NCI-H748 treated with DMSO at 0.1 percent for 48 hours (cell line): ENCODE data around the gene MPPED1.

Experiments
- DNase-seq: peaks from one replicate; lab custom pipeline; 2025; lab: John Stamatoyannopoulos, UW

MPPED1 gene

GRCh38 chr22:43446916-43447315 lies 35.1 kb downstream of the MPPED1 start:
- DNase-seq: peak; percentile 75

- peak; percentile 95 for DNase-seq
These were observed 35.6 kb downstream of the MPPED1 start for GRCh38 chr22:43447380-43447779.

- no peak for DNase-seq
These were observed 36.2 kb downstream of the MPPED1 start for GRCh38 chr22:43448048-43448447.

GRCh38 chr22:43449205-43449830 lies 37.5 kb downstream of the MPPED1 start:
- DNase-seq: no peak

- no peak for DNase-seq
These were observed 38.0 kb downstream of the MPPED1 start for GRCh38 chr22:43449831-43450225.

- DNase-seq: no peak
These were observed 39.7 kb downstream of the MPPED1 start for GRCh38 chr22:43451371-43452050.

GRCh38 chr22:43455846-43456245 lies 44.0 kb downstream of the MPPED1 start:
- no peak for DNase-seq

- DNase-seq: no peak
These were observed 45.2 kb downstream of the MPPED1 start for GRCh38 chr22:43457002-43457401.

- no peak for DNase-seq
These were observed 50.9 kb downstream of the MPPED1 start for GRCh38 chr22:43462701-43463100.

GRCh38 chr22:43464809-43465208 lies 53.0 kb downstream of the MPPED1 start:
- no peak for DNase-seq

GRCh38 chr22:43465291-43466015 lies 53.6 kb downstream of the MPPED1 start:
- no peak for DNase-seq

GRCh38 chr22:43466710-43467109 lies 54.9 kb downstream of the MPPED1 start:
- DNase-seq: no peak

GRCh38 chr22:43467216-43467940 lies 55.6 kb downstream of the MPPED1 start:
- no peak for DNase-seq

- DNase-seq: no peak
These were observed 58.4 kb downstream of the MPPED1 start for GRCh38 chr22:43470253-43470652.

GRCh38 chr22:43470941-43471585 lies 59.2 kb downstream of the MPPED1 start:
- DNase-seq: no peak

- DNase-seq: no peak
These were observed 59.9 kb downstream of the MPPED1 start for GRCh38 chr22:43471606-43472135.

GRCh38 chr22:43473031-43473430 lies 61.2 kb downstream of the MPPED1 start:
- no peak for DNase-seq

GRCh38 chr22:43473441-43473840 lies 61.6 kb downstream of the MPPED1 start:
- no peak for DNase-seq

GRCh38 chr22:43474161-43475101 lies 62.6 kb downstream of the MPPED1 start:
- DNase-seq: no peak

- no peak for DNase-seq
These were observed 63.8 kb downstream of the MPPED1 start for GRCh38 chr22:43475549-43476076.
